ENCODE data around the gene RIPK3. TPM values are rescaled to one million over a fixed set of nuclear protein-coding genes. Genes with fewer than 3 reads are reported as not detected.

RIPK3 gene
- polyA plus RNA-seq, 2 of the 4 experiments (the other 2 are of a cell fraction), result not detected

GRCh38 chr14:24334431-24335291 is 5.1 kb downstream of the RIPK3 start, which contains the start of gene ADCY4:
ADCY4 (minus strand) TSS chr14:24335071; CDS start chr14:24334652, 419 bp downstream.
- no peaks in the 10 kb centered on the region for H3K9me3 ChIP-seq
- DNase-seq (ENCODE audit: low read depth in 1 of 2, low spot score in 1 of 2) (no peak), FAIRE-seq (no peak), ATAC-seq (no peak)
- ChIA-PET POLR2A (interaction anchor here (2.0 kb wide), 1 partner anchor 107 kb away, joined by 8 read pairs; the partner anchor contains the start of gene SDR39U1), CTCF (interaction anchor here (0.6 to 46.6 kb wide), 20 partner anchors 11 to 106 kb away, joined by 3 to 1142 read pairs (median 24); partner anchors contain the start of genes CBLN3, CIDEB, KHNYN and LTB4R)
- no peak within 1 kb of the TSS for H3K4me3 ChIP-seq
- peak within 1 kb of the TSS; percentile 62 for H3K4me2 ChIP-seq
- peaks cover 3% of the 10 kb centered on the region; the same call in 1 of the 3 replicates for H3K4me1 ChIP-seq
- H3K27ac ChIP-seq, result peak within 1 kb of the TSS in 1 of 2 experiments; percentile 71; a peak in 2 of 6 replicates
- TF ChIP-seq HEYL (CRISPR knock-in tag; IDR thresholded peaks at IDR 0.05) (no peak), EP300 (IDR thresholded peaks at IDR 0.05) (no peak), JUNB (IDR thresholded peaks at IDR 0.05) (no peak), CTCF (IDR thresholded peaks at IDR 0.05) (no peak), CHD4 (IDR thresholded peaks at IDR 0.05; ENCODE audit: borderline replicate concordance) (no peak), RARB (CRISPR knock-in tag; IDR thresholded peaks at IDR 0.05) (no peak), KDM5A (IDR thresholded peaks at IDR 0.05) (no peak), TP53 (CRISPR knock-in tag; IDR thresholded peaks at IDR 0.05) (no peak), SMC3 (IDR thresholded peaks at IDR 0.05) (no peak)
- 88% methylated on average over 64 of the region's 65 CpGs for WGBS (ENCODE audit: missing lambda C conversion rate)

GRCh38 chr14:24332268-24332993 is 7.4 kb downstream of the RIPK3 start:
- peaks cover 3% of the 10 kb centered on the region; the same call in 1 of the 3 replicates for H3K4me1 ChIP-seq
- no peak for FAIRE-seq
- H3K9me3 ChIP-seq, result no peaks in the 10 kb centered on the region
- POLR2A ChIA-PET, result interaction anchor here (1.0 to 3.4 kb wide), 5 partner anchors 98 to 110 kb away, joined by 3 to 66 read pairs (median 8); partner anchors contain the start of genes CBLN3, KHNYN and SDR39U1
- H3K27ac ChIP-seq, result peak overlapping the region in 1 of 2 experiments; percentile 45; a peak in 1 of 6 replicates
- peak overlapping the region; percentile 76 for H3K4me2 ChIP-seq
- CTCF ChIA-PET, result interaction anchor here (0.7 to 46.6 kb wide), 35 partner anchors 8 to 98 kb away, joined by 3 to 1142 read pairs (median 7); partner anchors contain the start of genes CBLN3, CIDEB, KHNYN and LTB4R
- peak; percentile 71 to 84 for ATAC-seq
- peak; percentile 71 to 93 for DNase-seq (ENCODE audit: low read depth in 1 of 2, low spot score in 1 of 2)
- no peak overlapping the region; the same call in 2 of the 3 replicates for H3K4me3 ChIP-seq
- 46% methylated on average over 53 of the region's 56 CpGs for WGBS (ENCODE audit: missing lambda C conversion rate)
- TF ChIP-seq PHF8 (IDR thresholded peaks at IDR 0.05; ENCODE audit: borderline replicate concordance, low read depth) (no peak), CEBPB (IDR thresholded peaks at IDR 0.05) (peak in 1 of 2 experiments; percentile 70; a peak in 3 of 4 replicates), NPAS2 (CRISPR knock-in tag; IDR thresholded peaks at IDR 0.05; ENCODE audit: borderline replicate concordance) (no peak), GATA3 (IDR thresholded peaks at IDR 0.05; ENCODE audit: borderline replicate concordance) (no peak), ZC3H11A (IDR thresholded peaks at IDR 0.05) (no peak), HOXB5 (CRISPR knock-in tag; IDR thresholded peaks at IDR 0.05) (no peak), TFCP2L1 (CRISPR knock-in tag; IDR thresholded peaks at IDR 0.05) (no peak), SREBF2 (IDR thresholded peaks at IDR 0.05) (no peak), ATOH8 (CRISPR knock-in tag; IDR thresholded peaks at IDR 0.05; ENCODE audit: low read depth) (no peak), POLR2AphosphoS2 (conservative IDR thresholded peaks at IDR 0.05; ENCODE audit: low read length) (no peak), CTCF (IDR thresholded peaks at IDR 0.05) (peak; percentile 46), EHF (CRISPR knock-in tag; IDR thresholded peaks at IDR 0.05) (no peak), RAD21 (conservative IDR thresholded peaks at IDR 0.05 in 1 of 2, IDR thresholded peaks at IDR 0.05 in 1 of 2) (peak in 1 of 2 experiments; percentile 46; a peak in 3 of 5 replicates), HMGXB4 (CRISPR knock-in tag; IDR thresholded peaks at IDR 0.05; ENCODE audit: borderline replicate concordance) (no peak), NFE2L2 (conservative IDR thresholded peaks at IDR 0.05; ENCODE audit: low read length) (no peak), MAZ (IDR thresholded peaks at IDR 0.05; ENCODE audit: borderline replicate concordance, low read depth, low read length) (no peak), MAX (IDR thresholded peaks at IDR 0.05) (peak; percentile 34; the same call in 1 of the 2 replicates), SMC3 (IDR thresholded peaks at IDR 0.05) (peak; percentile 30; the same call in 2 of the 3 replicates), FOXS1 (CRISPR knock-in tag; IDR thresholded peaks at IDR 0.05) (no peak), BHLHE40 (IDR thresholded peaks at IDR 0.05; ENCODE audit: low read depth, low read length) (no peak)
